Fibroblast of mammary gland (primary cell): ENCODE data around the gene COL11A2.
"Not testable (repeated sequence)": the region's sequence is repeated elsewhere in the genome, so short reads cannot be mapped to it uniquely, and the experiment has no call there.

Experiments used
- DNase-seq: peaks from one replicate; pipeline ENCODE4 v3.0.0-alpha.2; 2010; ENCODE audit warnings: low read depth
- H3K4me3 ChIP-seq: 2 replicates; pipeline ENCODE4 v1.5.1; 2011; ENCODE audit warnings: low read depth, mild to moderate bottlenecking, low read length, moderate library complexity; ENCODE audit not compliant: control insufficient read depth
- CTCF ChIP-seq: conservative IDR thresholded peaks from 2 replicates; pipeline ENCODE4 v1.5.1; 2011; ENCODE audit warnings: low read depth, low read length, inconsistent platforms; ENCODE audit not compliant: control insufficient read depth, insufficient read depth

COL11A2 gene

DNA sequence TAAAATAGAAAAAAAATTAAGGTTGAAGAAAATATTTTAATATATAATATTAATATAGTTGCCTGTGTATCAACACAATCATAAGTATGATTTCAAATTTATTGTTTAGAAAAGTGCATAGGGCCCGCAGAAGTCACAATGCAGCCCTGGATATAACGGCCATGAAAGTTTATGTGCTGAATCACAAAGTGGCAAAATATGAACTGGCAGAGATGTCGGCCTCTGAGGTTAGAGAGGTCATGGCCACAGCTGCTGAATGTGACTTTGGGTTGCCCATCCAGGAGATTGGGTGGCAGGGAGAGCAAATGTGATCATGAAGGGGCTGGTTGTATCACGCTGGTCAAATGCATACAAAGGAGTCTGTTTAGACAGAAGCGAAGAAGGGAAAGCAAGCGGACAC lies 35.7 kb downstream of the COL11A2 start:
- no peak for TF ChIP-seq CTCF
- no peak for DNase-seq
- no peak overlapping the region for H3K4me3 ChIP-seq

DNA sequence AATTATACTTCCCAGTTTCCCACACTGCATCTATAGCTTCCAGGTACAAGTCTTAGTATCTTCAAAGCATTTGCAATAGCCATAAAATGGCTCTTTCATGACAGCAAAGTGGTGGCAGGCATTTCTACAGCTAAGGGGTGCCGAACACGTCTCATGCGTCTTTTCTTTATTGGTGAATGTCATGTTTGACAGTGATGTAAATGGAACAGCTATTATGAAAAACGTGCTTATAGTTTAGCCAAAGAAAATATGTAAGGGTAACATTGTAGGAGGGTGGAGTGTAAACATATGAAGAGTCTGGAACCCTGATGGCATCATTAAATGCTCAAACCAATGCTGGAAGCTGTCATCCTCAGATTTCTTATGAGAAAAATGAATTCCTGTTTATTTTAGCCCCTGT lies 37.9 kb downstream of the COL11A2 start:
- TF ChIP-seq CTCF = no peak
- no peak overlapping the region for H3K4me3 ChIP-seq
- DNase-seq = no peak

- no peak for TF ChIP-seq CTCF
- H3K4me3 ChIP-seq = no peak overlapping the region
- DNase-seq = no peak
These were observed 41.2 kb downstream of the COL11A2 start for GRCh38 chr6:33151050-33151449.

GRCh38 chr6:33150560-33150959 lies 41.7 kb downstream of the COL11A2 start:
- H3K4me3 ChIP-seq, DNase-seq: not testable (repeated sequence)

GRCh38 chr6:33147807-33148666 lies 44.2 kb downstream of the COL11A2 start:
- peak; percentile 88 for TF ChIP-seq CTCF
- H3K4me3 ChIP-seq = no peak overlapping the region
- DNase-seq = peak; percentile 71

GRCh38 chr6:33144373-33144772 lies 47.9 kb downstream of the COL11A2 start:
- no peak overlapping the region for H3K4me3 ChIP-seq
- peak; percentile 37 for DNase-seq
- TF ChIP-seq CTCF = no peak

DNA sequence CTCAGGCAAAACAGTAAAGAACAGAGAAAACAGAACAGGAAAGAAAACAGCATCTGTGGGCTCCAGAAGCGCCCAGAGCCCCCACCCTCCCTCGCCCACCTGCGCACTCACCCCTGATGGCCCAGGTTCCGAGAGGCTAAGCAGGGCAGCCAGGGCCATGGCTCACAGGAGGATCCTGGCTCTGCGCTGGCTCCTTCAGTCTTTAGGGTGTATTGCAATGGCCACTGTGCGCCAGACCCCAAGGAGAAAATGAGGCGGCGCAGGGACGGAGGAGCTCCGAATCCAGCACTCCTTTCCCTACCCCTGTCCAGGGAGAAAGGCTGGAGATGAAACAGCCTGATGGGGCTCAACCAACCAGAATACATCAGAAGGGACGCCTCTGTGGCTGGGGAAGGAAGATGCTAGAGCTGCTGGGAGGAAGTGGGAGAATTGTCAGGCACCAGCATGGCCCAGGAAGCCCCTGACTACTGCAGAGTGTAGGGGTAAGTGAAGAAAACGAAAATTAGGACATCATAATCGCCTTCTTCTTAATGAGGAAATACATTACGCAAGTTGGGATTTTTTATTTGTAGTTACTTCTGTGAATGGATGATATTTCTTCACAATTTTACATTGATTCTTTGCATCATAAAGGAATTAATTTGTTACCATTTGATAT lies 49.0 kb downstream of the COL11A2 start:
- no peak overlapping the region for H3K4me3 ChIP-seq
- TF ChIP-seq CTCF = no peak
- no peak for DNase-seq
